Trophoblast cell (in vitro differentiated cells and primary cell): ENCODE data around the gene DBX2.
"Not testable (repeated sequence)": the region's sequence is repeated elsewhere in the genome, so short reads cannot be mapped to it uniquely, and the experiment has no call there.

Source experiments
- DNase-seq, 2 donors: peaks; one replicate each; pipeline ENCODE4 v3.0.0-alpha.2; 2016
- H2AFZ ChIP-seq: 2 replicates; pipeline ENCODE4 v1.6.1; 2013; ENCODE audit warnings: low read length, moderate library complexity, mild to moderate bottlenecking; ENCODE audit not compliant: insufficient read depth, poor library complexity
- H2AK5ac ChIP-seq: 2 replicates; pipeline ENCODE4 v1.6.1; 2013; ENCODE audit warnings: mild to moderate bottlenecking, low read length
- H2BK120ac ChIP-seq: 2 replicates; pipeline ENCODE4 v1.6.1; 2013; ENCODE audit warnings: low read length, mild to moderate bottlenecking, moderate library complexity; ENCODE audit not compliant: insufficient read depth, poor library complexity
- H2BK12ac ChIP-seq: 2 replicates; pipeline ENCODE4 v1.6.1; 2013; ENCODE audit warnings: mild to moderate bottlenecking, low read length, moderate library complexity
- H2BK5ac ChIP-seq: 2 replicates; pipeline ENCODE4 v1.6.1; 2013; ENCODE audit warnings: low read length, low read depth, moderate library complexity, mild to moderate bottlenecking; ENCODE audit not compliant: poor library complexity
- H3K14ac ChIP-seq: 2 replicates; pipeline ENCODE4 v1.6.1; 2013; ENCODE audit warnings: mild to moderate bottlenecking, low read length
- H3K18ac ChIP-seq: 2 replicates; pipeline ENCODE4 v1.6.1; 2013; ENCODE audit warnings: mild to moderate bottlenecking, low read length
- H3K23ac ChIP-seq: 2 replicates; pipeline ENCODE4 v1.6.1; 2013; ENCODE audit warnings: low read length
- H3K27ac ChIP-seq: 2 replicates; pipeline ENCODE4 v1.5.1; 2013; ENCODE audit warnings: low read depth, mild to moderate bottlenecking, inconsistent platforms, low read length, moderate library complexity
- H3K27me3 ChIP-seq: 2 replicates; pipeline ENCODE4 v1.6.1; 2013; ENCODE audit warnings: inconsistent platforms, mild to moderate bottlenecking, low read length, moderate library complexity; ENCODE audit not compliant: insufficient read depth
- H3K36me3 ChIP-seq, 2 experiments: 1 replicate in 1 of 2; 2 replicates in 1 of 2; pipeline ENCODE4 v1.6.1; 2013; ENCODE audit warnings: low read length in 2 of 2, mild to moderate bottlenecking in 2 of 2, moderate library complexity in 1 of 2; ENCODE audit not compliant: insufficient read depth in 2 of 2, control insufficient read depth in 1 of 2
- H3K4ac ChIP-seq: 2 replicates; pipeline ENCODE4 v1.6.1; 2013; ENCODE audit warnings: low read depth, mild to moderate bottlenecking, low read length, moderate library complexity
- H3K4me1 ChIP-seq, 2 experiments: 1 replicate in 1 of 2; 2 replicates in 1 of 2; pipeline ENCODE4 v1.6.1; 2013; ENCODE audit warnings: low read length in 2 of 2, mild to moderate bottlenecking in 2 of 2, moderate library complexity in 1 of 2; ENCODE audit not compliant: insufficient read depth in 2 of 2, control insufficient read depth in 1 of 2
- H3K4me2 ChIP-seq: 2 replicates; pipeline ENCODE4 v1.6.1; 2013; ENCODE audit warnings: inconsistent platforms, mild to moderate bottlenecking, low read length, moderate library complexity
- H3K4me3 ChIP-seq: 2 replicates; pipeline ENCODE4 v1.5.1; 2013; ENCODE audit warnings: mild to moderate bottlenecking, low read depth, low read length, inconsistent platforms
- H3K79me1 ChIP-seq: one replicate; pipeline ENCODE4 v1.6.1; 2013; ENCODE audit warnings: low read length
- H3K79me2 ChIP-seq: 2 replicates; pipeline ENCODE4 v1.6.1; 2013; ENCODE audit warnings: low read length, mild to moderate bottlenecking; ENCODE audit not compliant: control insufficient read depth, insufficient read depth, poor library complexity
- H3K9ac ChIP-seq: 2 replicates; pipeline ENCODE4 v1.6.1; 2013; ENCODE audit warnings: mild to moderate bottlenecking, low read length
- H3K9me3 ChIP-seq: 2 replicates; pipeline ENCODE4 v1.6.1; 2013; ENCODE audit warnings: low read depth, mild to moderate bottlenecking, control low read depth, inconsistent platforms, low read length; ENCODE audit not compliant: insufficient read depth
- H4K12ac ChIP-seq: 2 replicates; pipeline ENCODE4 v1.6.1; 2013; ENCODE audit warnings: low read depth, mild to moderate bottlenecking, low read length, moderate library complexity
- H4K8ac ChIP-seq: 2 replicates; pipeline ENCODE4 v1.6.1; 2013; ENCODE audit warnings: low read depth, mild to moderate bottlenecking, low read length, moderate library complexity
- H4K91ac ChIP-seq: one replicate; pipeline ENCODE4 v1.6.1; 2013; ENCODE audit warnings: low read depth, mild to moderate bottlenecking, low read length, moderate library complexity
- WGBS: extraction: QIAGEN DNeasy Blood & Tissue Kit; methylation state at CpG from one replicate; pipeline ENCODE4 v1.1.7; 2013; ENCODE audit warnings: missing lambda C conversion rate; ENCODE audit not compliant: insufficient read length, insufficient coverage; ENCODE audit errors: extremely low coverage; 5-methylcytosine and 5-hydroxymethylcytosine counted together

DBX2 gene

DNA sequence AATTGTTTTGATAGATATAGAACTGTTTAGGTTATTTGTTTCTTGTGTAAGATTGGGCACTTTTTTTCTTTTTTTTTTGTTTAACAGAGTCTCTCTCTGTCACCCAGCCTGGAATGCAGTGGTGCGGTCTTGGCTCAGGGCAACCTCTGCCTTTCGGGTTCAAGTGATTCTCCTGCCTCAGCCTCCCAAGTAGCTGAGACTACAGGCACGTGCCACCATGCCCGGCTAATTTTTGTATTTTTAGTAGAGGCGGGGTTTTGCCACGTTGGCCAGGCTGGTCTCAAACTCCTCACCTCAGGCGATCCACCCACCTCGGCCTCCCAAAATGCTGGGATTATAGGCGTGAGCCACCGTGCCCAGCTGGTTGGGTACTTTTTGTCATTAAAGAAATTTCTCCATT lies 66.0 kb downstream of the DBX2 start:
- H3K23ac ChIP-seq, H2BK5ac ChIP-seq, H3K27me3 ChIP-seq, H3K27ac ChIP-seq, H3K79me1 ChIP-seq, H3K18ac ChIP-seq, H2BK120ac ChIP-seq, H2AFZ ChIP-seq, H2BK12ac ChIP-seq, H3K4ac ChIP-seq, H4K8ac ChIP-seq, H3K79me2 ChIP-seq, H3K14ac ChIP-seq, H2AK5ac ChIP-seq, H4K12ac ChIP-seq, H3K4me3 ChIP-seq, H4K91ac ChIP-seq, H3K9ac ChIP-seq, H3K4me1 ChIP-seq, H3K4me2 ChIP-seq, H3K36me3 ChIP-seq, H3K9me3 ChIP-seq, DNase-seq: not testable (repeated sequence)
- no CpG with 5 or more reads among the region's 10 CpGs for WGBS

DNA sequence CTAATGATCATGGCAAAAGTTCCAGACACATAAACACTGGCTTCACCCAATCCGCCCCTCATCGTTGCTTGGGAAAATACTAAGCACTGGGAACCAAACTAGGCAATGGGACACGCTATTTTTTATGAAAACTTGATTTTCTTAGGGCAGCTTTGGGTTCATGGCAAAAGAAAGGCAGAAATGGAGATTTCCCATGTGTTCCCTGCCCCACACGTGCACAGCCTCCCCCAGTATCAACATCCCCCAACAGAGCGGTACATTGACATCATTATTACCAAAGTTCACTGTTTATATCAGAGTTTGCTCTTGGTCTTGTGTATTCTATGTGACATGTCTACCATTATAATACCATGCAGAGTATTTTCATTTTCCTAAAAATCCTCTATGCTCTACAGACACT lies 71.0 kb downstream of the DBX2 start:
- H3K23ac ChIP-seq: no peak overlapping the region

DNA sequence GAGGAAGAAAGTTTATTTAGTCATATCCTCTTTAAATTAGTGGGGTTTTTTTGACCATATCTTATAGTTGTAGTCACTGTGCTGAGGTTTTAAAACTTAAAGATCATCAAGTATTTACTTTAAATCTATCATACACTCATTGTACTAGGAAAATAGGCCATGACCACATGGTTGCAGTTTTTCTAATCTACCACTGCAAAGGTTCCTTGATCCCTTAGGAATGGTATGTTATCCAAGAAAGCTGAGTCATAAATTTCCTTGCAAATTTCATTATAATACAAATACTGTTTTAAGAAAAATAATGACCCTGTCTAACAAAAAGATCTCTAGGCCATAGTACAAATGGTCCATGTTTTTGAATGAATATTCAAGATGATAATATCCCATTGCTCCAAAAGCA lies 74.7 kb downstream of the DBX2 start:
- DNase-seq: no peak
- Histone ChIP-seq H2AFZ (no peak overlapping the region), H3K79me2 (no peaks in the 10 kb centered on the region), H3K4me3 (no peak overlapping the region), H3K18ac (no peak overlapping the region), H4K91ac (no peak overlapping the region), H2AK5ac (no peak overlapping the region), H3K4me2 (no peak overlapping the region), H2BK120ac (no peak overlapping the region), H4K12ac (no peak overlapping the region), H3K9ac (no peak overlapping the region), H3K27ac (no peak overlapping the region), H3K4ac (no peak overlapping the region), H2BK12ac (no peak overlapping the region), H2BK5ac (no peak overlapping the region), H3K27me3 (no peaks in the 10 kb centered on the region), H3K36me3 (no peaks in the 10 kb centered on the region), H3K14ac (no peak overlapping the region), H4K8ac (no peak overlapping the region), H3K79me1 (no peaks in the 10 kb centered on the region), H3K23ac (no peak overlapping the region), H3K4me1 (no peaks in the 10 kb centered on the region), H3K9me3 (no peaks in the 10 kb centered on the region)

More for the DNA sequence above, 71.0 kb downstream of the DBX2 start:
- Histone ChIP-seq H4K12ac (no peak overlapping the region), H3K79me2 (no peaks in the 10 kb centered on the region), H2AFZ (no peak overlapping the region), H2BK12ac (no peak overlapping the region), H4K8ac (no peak overlapping the region), H3K27me3 (no peaks in the 10 kb centered on the region), H3K18ac (no peak overlapping the region), H3K14ac (no peak overlapping the region), H3K4me3 (no peak overlapping the region), H3K4me2 (no peak overlapping the region), H2BK5ac (no peak overlapping the region), H3K27ac (no peak overlapping the region), H3K36me3 (no peaks in the 10 kb centered on the region), H2AK5ac (no peak overlapping the region), H3K4me1 (no peaks in the 10 kb centered on the region), H3K79me1 (no peaks in the 10 kb centered on the region), H3K9ac (no peak overlapping the region), H3K4ac (no peak overlapping the region), H4K91ac (no peak overlapping the region), H3K9me3 (no peaks in the 10 kb centered on the region), H2BK120ac (no peak overlapping the region)
- WGBS: no CpG with 5 or more reads among the region's 5 CpGs
- no peak for DNase-seq

DNA sequence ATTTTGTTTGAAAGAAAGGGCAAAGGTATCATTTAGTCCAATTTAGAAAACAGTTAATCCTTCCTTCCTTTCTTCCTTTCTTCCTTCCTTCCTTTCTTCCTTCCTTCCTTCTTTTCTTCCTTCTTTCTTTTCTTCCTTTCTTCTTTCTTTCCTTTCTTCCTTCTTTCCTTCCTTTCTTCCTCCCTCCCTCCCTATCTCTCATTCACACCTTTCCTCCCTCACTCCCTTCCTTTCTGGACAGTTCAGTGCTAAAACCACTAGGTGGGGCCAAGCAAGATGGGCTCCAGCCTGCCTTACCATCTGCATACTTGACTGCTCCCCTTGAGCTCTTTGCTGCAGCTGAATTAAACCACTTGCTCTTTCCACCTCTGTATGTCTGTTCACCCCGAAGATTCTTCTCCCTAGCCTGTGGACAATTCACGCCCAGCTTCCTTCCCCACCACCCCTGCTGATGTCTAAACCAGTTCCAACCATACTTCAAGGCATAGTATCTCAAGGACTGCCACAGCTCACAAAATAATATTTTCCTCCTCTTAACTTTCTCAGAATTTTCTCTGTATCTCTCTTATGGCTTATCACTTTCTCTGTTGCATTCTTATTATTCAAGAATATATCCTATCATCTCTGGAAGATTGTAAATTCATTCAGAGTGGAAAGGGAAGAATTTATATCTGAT lies 78.0 kb downstream of the DBX2 start:
- WGBS: no CpG with 5 or more reads among the region's 2 CpGs
- DNase-seq: peak in 1 of 2 donors; percentile 9
- Histone ChIP-seq H3K4ac (no peak overlapping the region), H3K18ac (no peak overlapping the region), H3K9me3 (no peaks in the 10 kb centered on the region), H3K4me3 (no peak overlapping the region), H3K27ac (no peak overlapping the region), H3K23ac (no peak overlapping the region), H4K91ac (no peak overlapping the region), H2BK5ac (no peak overlapping the region), H3K9ac (no peak overlapping the region), H3K14ac (no peak overlapping the region), H3K4me1 (no peaks in the 10 kb centered on the region), H3K79me2 (no peaks in the 10 kb centered on the region), H3K27me3 (no peaks in the 10 kb centered on the region), H2BK120ac (no peak overlapping the region), H2AK5ac (no peak overlapping the region), H4K8ac (no peak overlapping the region), H2BK12ac (no peak overlapping the region), H3K4me2 (no peak overlapping the region), H3K36me3 (no peaks in the 10 kb centered on the region), H2AFZ (no peak overlapping the region), H4K12ac (no peak overlapping the region), H3K79me1 (no peaks in the 10 kb centered on the region)
